HG03457 (cell line): ENCODE results near the gene FLT1.

ENCODE experiments used
- ATAC-seq: cut with Tn5 transposase; IDR thresholded peaks from one replicate; pipeline ENCODE4 v1.9.1; 2021; ENCODE audit warnings: moderate number of reproducible peaks; ENCODE audit not compliant: unreplicated experiment

FLT1 gene

DNA sequence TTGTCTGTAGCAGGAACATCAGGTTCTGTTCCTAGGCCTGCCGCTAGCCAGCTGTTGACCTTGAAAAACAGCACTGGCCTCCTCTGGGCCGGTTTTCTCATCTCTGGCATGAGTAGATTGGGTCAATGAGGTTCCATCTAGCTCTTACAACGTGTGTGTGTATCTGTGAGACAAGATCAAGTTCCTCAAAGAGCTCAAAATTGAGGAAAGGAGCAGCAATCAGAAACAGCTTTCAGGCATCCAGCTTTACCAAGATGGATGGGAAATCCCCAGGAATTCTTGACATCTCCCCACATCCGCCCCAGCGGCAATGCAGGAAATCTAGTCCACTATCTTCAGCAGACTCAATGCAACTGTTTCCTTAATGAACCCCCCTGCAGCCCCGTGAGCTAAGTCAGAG is 4.9 kb downstream of the FLT1 start:
- ATAC-seq = no peak

DNA sequence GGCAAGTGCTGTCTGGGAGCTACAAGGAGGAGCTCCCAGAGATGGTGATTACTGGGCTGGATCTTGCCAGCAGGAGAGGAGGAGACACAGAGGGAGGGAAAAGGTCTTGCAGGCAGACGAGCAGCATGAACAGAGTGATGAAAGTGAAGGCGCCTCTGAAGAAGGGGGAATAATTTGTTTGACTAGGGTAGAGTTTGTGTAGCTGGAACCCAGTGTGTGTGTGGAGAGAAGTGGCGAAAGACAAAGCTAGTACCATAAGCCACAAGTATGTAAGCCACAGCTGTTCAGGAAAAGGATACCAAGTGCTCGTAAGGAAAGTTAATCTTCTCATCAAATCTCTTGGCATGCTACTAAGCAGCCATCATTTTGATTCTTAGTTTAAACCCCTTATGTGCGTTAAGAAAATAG is 5.4 kb downstream of the FLT1 start:
- no peak for ATAC-seq

DNA sequence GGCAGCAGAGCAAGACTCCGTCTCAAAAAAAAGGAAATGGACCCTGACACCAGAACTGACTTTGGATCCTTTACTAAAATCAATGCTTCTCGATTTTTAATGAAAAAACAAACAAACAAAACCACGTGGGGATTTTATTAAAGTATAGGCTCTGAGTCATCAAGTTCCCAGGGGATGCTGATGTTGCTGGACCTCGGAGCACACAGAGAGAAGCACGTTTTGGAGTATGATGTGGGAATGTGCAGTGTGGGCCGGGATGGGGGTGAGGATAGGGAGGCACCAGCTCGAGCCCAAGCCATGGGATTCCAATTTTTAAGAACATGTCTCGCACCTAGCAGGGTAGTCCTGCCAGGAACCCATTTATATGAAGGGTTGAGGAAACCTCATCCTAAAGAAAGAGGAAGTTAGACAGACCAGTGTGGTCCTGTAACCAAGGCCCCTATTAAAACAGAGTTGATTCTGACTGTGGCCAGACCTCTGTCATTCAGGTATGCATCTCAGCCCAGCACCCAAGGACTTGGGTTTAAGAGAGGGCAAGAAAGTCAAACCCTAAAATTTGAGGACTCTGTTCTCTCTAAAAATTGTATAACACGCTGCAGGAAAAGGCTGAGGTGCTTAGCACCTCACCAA is 6.4 kb downstream of the FLT1 start:
- no peak for ATAC-seq

- no peak for ATAC-seq
Observed at GRCh38 chr13:28485996-28486543, 8.9 kb downstream of the FLT1 start.

DNA sequence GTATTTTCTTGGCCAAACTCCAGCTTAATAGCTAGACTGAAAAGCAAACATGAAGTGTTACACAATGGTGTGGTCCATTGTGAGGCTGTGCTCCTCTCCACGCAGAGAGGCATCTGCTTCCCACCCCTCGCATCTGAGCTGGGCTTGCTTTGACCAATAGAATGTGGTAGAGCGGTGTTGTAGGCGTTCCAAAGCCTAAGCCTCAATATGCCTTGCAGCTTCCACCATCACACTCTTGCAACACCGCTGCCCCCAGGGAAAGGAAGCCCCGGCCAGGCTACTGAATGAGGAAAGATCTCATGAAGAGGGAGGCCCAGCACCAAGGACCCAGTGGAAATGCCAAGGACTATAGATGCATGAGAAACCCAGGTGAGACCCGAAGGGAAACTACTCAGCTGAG is 9.4 kb downstream of the FLT1 start:
- ATAC-seq = no peak

DNA sequence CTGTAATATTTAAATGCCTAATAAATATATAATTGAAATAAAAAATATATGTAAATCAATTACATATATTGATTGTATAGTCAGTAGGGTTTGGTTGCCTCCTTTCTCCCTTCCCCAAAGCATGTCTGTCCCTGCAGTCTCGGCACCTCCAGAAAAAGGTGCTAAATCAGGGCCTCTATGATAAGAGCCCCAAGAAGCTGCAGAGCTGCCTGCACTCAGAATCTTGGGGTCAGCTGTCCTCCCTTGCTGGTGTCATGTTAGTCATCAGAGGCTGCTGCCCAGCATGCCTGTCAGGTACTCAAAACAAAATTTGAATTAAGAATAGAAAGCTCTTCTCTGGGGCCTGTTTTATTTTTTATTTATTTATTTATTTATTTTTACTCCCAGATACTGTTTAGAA is 9.8 kb downstream of the FLT1 start:
- ATAC-seq = no peak

DNA sequence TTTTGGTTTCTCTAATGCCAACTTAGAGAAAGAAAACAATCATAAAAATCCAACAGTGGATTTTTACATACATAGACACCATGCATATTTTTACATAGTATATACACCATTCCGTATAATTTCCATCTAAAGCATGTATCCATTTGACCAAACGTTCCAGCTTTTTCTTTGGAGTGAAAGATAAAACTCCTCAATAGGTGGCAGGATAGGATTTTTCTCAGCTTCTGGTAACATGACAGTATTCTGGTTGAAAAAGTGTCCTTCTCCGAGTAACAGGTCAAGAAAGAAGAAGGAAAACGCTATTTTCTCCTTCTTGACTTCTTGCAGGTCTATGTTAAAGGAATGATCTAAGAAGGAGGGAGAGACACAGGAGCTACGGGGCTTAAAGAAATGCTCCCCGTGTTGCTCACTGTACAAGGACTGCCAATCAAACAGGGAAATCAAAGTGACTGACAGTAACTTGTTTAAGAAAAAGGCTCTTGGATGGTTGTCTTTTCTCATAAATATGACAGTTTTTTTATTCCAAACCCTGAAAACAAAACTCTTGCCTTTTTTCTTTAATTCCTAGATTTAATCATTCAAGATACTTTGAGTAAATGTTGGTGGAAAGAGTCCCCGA is 11.5 kb downstream of the FLT1 start:
- no peak for ATAC-seq

DNA sequence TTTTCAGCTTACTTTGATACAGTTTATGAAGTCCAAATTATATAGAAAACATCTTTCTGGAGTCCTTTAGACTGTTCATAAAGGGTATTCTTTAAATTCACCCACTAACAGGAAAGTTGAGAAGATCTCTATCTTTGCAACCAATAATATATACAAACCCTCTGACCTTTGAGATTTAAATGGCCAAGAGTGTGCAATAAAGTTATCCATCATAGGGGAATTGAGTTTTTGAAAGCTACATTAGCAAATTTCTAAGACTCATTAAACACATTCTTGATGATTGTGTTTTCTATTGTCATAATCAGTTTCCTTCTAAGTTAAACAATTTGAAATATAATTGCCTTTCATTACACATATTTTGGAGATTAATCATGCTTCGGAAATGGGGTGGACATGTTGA is 15.9 kb downstream of the FLT1 start:
- ATAC-seq = no peak

DNA sequence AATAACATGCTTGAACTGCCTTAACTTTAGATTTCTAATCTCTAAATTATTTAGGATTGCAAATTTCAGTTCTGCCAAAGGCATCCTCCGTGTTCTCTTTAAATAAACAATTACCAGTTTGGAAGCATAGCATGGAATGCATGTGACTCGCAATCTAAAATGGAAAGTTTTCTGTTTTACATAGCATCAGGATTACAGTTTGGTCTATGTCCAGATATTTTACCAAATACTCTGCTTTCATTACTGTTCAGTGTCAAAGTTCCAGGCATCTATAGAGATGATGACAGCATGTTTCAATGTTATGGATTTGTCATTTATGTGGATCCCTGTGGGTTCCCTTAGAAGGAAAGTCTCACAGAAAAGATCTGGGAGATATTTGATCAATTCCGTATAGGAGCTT is 16.8 kb downstream of the FLT1 start:
- no peak for ATAC-seq

- ATAC-seq = no peak
Observed at GRCh38 chr13:28477709-28477973, 17.3 kb downstream of the FLT1 start.

- no peak for ATAC-seq
Observed at GRCh38 chr13:28476919-28477708, 17.8 kb downstream of the FLT1 start.

- no peak for ATAC-seq
Observed at GRCh38 chr13:28475916-28476725, 18.8 kb downstream of the FLT1 start.

GRCh38 chr13:28474491-28475134 is 20.3 kb downstream of the FLT1 start:
- no peak for ATAC-seq

GRCh38 chr13:28473044-28473443 is 21.9 kb downstream of the FLT1 start:
- ATAC-seq = no peak

- no peak for ATAC-seq
Observed at GRCh38 chr13:28471421-28471820, 23.5 kb downstream of the FLT1 start.

GRCh38 chr13:28470296-28470695 is 24.6 kb downstream of the FLT1 start:
- no peak for ATAC-seq

DNA sequence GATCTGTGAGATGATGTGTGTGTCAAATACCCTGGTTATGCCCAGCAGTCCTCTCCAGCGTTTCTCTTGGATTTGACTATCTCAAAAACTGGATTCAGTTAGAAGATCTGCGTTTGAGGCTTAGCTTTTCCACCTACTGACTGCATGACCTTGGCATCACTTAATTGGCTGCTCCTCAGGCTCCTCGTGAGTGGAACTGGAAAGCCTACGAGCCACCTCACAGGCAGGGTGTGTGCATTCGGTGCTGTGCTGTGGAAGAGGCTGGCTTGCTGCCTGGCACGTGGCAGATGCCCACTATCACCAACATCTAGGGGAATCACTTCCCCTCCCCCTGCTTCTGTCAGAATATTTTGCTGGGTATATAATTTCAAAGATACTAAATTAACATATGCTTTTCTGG is 25.6 kb downstream of the FLT1 start:
- no peak for ATAC-seq

- ATAC-seq = no peak
Observed at GRCh38 chr13:28468023-28468915, 26.7 kb downstream of the FLT1 start.

- no peak for ATAC-seq
Observed at GRCh38 chr13:28467034-28467433, 27.9 kb downstream of the FLT1 start.

DNA sequence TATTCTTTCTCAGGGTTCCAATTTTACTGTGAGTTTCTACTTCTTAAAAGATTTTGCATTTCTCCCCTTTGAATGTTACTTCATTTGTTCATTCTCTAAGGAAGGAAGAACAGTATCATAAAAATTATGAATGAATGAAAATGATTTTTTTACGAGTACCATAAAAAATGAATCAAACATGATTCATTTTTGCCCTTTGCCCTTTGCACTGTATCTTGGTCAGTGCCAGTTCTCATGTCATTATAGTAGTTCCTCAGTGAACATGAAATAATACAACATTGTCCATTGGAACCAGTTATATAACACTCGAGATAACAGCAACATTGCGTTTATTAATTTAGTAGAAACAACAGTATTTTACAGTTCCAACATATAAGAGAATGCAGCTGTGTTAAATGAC is 28.8 kb downstream of the FLT1 start:
- ATAC-seq = no peak
